Adipocyte (in vitro differentiated cells): Measurements from ENCODE around the gene RCBTB1.
"Not testable (repeated sequence)": the region's sequence is repeated elsewhere in the genome, so short reads cannot be mapped to it uniquely, and the experiment has no call there.

Experiments
- DNase-seq: peaks from one replicate; pipeline ENCODE4 v3.0.0-alpha.2; 2015; ENCODE audit warnings: low read depth
- H3K27me3 ChIP-seq: replicated peaks from 2 replicates; pipeline ENCODE4 v1.7.0; 2013; ENCODE audit warnings: mild to moderate bottlenecking, low read length, moderate library complexity; ENCODE audit not compliant: control insufficient read depth, insufficient read depth
- H3K36me3 ChIP-seq: 2 replicates; pipeline ENCODE4 v1.7.0; 2013; ENCODE audit warnings: low read length, mild to moderate bottlenecking, moderate library complexity; ENCODE audit not compliant: control insufficient read depth, insufficient read depth, severe bottlenecking
- H3K4me1 ChIP-seq: 2 replicates; pipeline ENCODE4 v1.7.0; 2013; ENCODE audit warnings: mild to moderate bottlenecking, low read length, moderate library complexity; ENCODE audit not compliant: control insufficient read depth, insufficient read depth
- H3K4me3 ChIP-seq: 2 replicates; pipeline ENCODE4 v1.7.0; 2013; ENCODE audit warnings: mild to moderate bottlenecking, low read length, moderate library complexity
- H3K9ac ChIP-seq: 2 replicates; pipeline ENCODE4 v1.7.0; 2013; ENCODE audit warnings: mild to moderate bottlenecking, low read length, moderate library complexity
- H3K9me3 ChIP-seq: 2 replicates; pipeline ENCODE4 v1.7.0; 2013; ENCODE audit warnings: mild to moderate bottlenecking, low read length, moderate library complexity; ENCODE audit not compliant: control insufficient read depth

Gene RCBTB1

DNA sequence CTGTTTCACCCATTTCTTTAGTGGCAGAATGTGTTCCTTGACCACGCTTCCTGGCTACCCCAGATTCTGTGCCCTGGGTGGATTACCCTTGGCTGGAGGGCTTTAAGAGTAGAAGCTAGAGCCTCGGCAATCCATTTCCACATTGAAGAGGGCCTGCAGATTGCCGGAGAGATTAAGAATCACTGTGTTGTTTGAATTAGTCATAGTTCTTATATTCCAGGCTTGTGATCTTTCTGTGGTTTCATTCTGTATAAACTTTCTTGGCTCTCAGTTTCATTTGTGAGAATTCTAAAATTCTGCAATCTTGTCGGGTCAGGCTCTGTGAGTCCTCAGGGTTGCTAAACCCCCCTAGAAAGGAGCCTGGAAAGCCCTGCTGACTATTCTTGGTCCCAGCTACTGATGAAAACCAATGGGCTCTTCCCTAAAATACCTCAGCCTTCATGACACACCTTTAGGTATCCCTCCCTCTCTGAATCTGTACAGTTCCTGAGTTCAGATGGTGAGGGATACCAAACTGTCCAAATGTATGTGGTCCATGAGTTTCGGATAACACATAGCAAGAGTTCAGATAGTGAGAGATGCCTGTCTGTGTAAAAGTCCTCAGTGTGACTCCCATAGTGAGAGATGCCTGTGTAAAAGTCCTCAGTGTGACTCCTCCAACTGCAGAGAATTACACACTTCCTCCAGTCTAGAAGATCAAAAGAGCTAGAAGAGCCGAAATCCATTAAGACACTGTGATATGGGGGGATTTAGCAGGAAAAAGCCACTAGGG is 85.3 kb downstream of the RCBTB1 start:
- Histone ChIP-seq H3K27me3 (no peaks in the 10 kb centered on the region), H3K9ac (peak overlapping the region; percentile 23), H3K9me3 (no peaks in the 10 kb centered on the region), H3K4me1 (peaks cover 30% of the 10 kb centered on the region), H3K4me3 (peak overlapping the region; percentile 36), H3K36me3 (no peaks in the 10 kb centered on the region)
- peak; percentile 89 for DNase-seq

DNA sequence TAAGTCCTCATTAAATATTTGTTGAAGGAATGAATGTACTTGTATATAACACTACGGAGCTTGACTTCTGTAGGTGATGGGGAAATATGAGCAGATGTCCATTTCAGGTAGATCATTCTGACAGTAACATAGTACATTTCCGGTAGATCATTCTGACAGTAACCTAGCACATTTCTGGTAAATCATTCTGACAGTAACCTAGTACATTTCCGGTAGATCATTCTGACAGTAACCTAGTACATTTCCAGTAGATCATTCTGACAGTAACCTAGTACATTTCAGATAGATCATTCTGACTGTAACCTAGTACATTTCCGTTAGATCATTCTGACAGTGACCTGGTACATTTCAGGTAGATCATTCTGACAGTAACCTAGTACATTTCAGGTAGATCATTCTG is 87.2 kb downstream of the RCBTB1 start:
- Histone ChIP-seq H3K4me3 (no peak overlapping the region), H3K9ac (no peak overlapping the region), H3K27me3 (no peaks in the 10 kb centered on the region)

DNA sequence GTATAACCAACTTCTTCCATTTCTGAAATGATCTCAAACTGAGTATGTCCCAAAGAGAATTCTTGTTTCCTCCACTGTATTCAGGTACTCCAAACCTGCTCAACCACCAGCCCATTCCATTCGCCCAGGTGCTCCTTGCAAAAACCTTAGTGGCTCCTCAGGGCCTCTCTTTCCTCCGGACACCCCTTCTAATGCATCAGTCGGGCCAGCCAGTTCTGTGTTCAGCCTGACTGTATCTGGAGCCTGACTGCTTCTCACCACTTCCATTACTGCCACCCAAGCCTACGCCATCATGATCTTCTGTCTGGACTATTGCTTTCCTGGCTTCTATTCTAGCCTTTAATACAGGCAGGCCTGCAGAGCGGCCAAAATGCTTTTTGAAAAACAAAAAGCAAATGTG is 88.1 kb downstream of the RCBTB1 start:
- no peak for DNase-seq
- Histone ChIP-seq H3K27me3 (no peaks in the 10 kb centered on the region), H3K4me1 (peaks cover 24% of the 10 kb centered on the region), H3K9ac (no peak overlapping the region), H3K9me3 (no peaks in the 10 kb centered on the region), H3K36me3 (no peaks in the 10 kb centered on the region), H3K4me3 (no peak overlapping the region)

More for the DNA sequence above, 87.2 kb downstream of the RCBTB1 start:
- Histone ChIP-seq H3K4me1 (peaks cover 26% of the 10 kb centered on the region), H3K9me3 (no peaks in the 10 kb centered on the region), H3K36me3 (no peaks in the 10 kb centered on the region)
- no peak for DNase-seq

DNA sequence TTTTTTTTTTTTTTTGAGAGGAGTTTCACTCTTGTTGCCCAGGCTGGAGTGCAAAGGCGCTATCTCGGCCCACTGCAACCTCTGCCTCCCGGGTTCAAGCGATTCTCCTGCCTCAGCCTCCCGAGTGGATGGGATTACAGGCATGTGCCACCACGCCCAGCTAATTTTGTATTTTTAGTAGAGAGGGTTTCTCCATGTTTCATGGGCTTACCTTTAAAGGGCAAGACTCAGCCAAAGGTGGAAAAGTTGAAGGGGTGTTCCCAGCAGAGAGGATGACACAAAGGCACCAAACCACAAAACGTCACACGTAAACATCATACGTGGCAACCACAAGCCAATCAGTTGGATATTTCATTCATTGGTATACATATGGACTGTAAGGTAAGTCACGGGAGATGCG is 88.5 kb downstream of the RCBTB1 start:
- H3K9me3 ChIP-seq, DNase-seq: not testable (repeated sequence)
- H3K4me1 ChIP-seq: peaks cover 24% of the 10 kb centered on the region

DNA sequence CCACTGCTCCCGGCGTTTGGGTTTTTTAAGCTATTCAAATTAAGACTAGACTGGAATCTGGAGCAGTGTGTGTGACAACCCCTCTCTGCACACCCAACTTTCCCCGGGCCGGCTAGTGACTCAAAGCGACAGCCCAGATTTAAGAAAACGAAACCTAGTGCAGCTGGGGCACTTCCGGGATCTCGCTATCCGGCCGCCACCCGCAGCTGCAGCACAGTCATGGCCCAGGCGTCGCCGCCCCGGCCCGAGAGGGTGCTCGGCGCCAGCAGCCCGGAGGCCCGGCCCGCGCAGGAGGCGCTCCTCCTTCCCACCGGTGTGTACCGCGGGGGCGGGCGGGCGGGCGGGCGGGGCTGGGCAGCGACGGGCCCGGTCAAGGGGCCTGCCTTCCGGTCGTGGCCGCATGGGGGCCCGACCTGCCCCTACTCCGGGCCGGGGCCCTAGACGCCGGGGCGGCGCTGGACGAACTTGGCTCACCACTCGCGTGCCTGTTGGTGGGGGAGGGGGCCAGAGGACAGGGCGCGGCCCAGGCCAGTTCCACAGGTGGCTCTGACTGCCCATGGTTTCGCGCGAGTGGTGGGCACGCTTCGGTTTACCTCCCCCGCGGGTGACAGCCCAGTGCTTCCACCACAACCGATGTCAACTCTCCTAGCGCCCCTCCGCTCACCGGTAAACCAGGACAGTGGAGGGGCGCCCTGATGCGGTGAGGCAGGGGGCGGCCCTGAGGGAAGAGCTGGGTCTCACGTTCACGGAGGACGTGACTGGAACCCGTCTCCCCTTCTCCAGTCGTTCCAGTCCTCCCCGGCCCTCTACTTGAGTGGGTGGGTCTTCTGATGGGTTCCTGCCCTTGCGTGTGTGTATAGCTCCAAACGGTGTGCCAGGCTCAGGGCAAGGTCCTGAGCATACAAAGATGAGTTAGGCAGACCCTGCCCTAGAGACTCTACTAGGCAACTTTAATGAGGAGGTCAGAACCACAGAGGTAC is 89.3 kb downstream of the RCBTB1 start, which contains the start of gene PHF11:
PHF11 (plus strand) TSS at position 171 of the 980 bp plus-strand sequence; CDS start at position 220, 49 bp downstream.
- peaks cover 24% of the 10 kb centered on the region for H3K4me1 ChIP-seq
- peak within 1 kb of the TSS; percentile 85 for H3K4me3 ChIP-seq
- H3K9ac ChIP-seq: peak within 1 kb of the TSS; percentile 92
- H3K9me3 ChIP-seq: no peaks in the 10 kb centered on the region
- no peaks in the 10 kb centered on the region for H3K36me3 ChIP-seq
- H3K27me3 ChIP-seq: no peaks in the 10 kb centered on the region
- peak; percentile 86 for DNase-seq

More for the DNA sequence above, 88.5 kb downstream of the RCBTB1 start:
- not testable (repeated sequence) for H3K9ac ChIP-seq, H3K36me3 ChIP-seq, H3K27me3 ChIP-seq
- H3K4me3 ChIP-seq: peak overlapping the region; percentile 85

DNA sequence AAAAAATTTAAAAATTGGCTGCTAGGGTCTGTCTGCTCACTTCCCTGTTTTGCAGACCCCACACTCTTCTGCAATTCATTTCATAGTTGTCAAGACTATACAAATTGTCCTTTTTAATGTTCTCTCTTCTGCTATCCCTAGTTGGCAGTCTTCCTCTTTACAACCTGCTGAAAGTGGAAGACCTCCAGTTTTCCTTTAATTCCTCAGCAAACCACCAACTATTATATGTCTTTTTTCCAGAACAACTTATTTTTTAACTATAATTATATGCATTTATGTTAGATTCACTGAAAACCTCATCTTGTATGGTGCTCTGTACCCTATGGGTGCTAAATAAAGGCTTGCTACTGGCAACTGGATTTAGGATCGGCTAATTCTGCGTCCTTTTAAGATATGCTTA is 90.7 kb downstream of the RCBTB1 start:
- DNase-seq: no peak
- H3K36me3 ChIP-seq: no peaks in the 10 kb centered on the region
- peak overlapping the region; percentile 92 for H3K9ac ChIP-seq
- H3K27me3 ChIP-seq: no peaks in the 10 kb centered on the region
- peaks cover 15% of the 10 kb centered on the region for H3K4me1 ChIP-seq
- no peaks in the 10 kb centered on the region for H3K9me3 ChIP-seq
- H3K4me3 ChIP-seq: peak overlapping the region; percentile 83

DNA sequence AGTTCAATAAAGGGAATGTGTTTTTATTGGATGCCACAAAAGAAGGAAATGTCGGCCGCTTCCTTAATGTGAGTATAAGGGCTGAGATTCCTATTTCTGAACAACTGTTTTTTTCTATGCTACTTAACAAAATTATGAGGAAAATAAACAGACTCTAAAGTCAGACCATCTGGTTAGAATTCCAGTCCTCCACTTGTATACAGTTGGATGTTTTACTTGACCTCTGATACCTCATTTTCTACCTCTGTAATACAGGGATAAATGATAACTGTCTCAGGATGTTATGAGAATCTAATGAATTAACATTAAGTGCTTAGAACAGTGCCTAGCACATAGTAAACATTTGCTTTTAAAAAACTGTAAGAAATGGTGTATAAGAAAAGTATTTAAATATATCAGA is 96.8 kb downstream of the RCBTB1 start:
- H3K27me3 ChIP-seq: no peaks in the 10 kb centered on the region
- DNase-seq: no peak
- H3K4me3 ChIP-seq: no peak overlapping the region
- H3K36me3 ChIP-seq: peaks cover 15% of the 10 kb centered on the region
- no peaks in the 10 kb centered on the region for H3K4me1 ChIP-seq
- no peaks in the 10 kb centered on the region for H3K9me3 ChIP-seq
- no peak overlapping the region for H3K9ac ChIP-seq
